ENCODE data around the gene MSI2.

The MSI2 gene

GRCh38 chr17:57343717-57344116 is 87.4 kb downstream of the MSI2 start:
- peak; percentile 25 for DNase-seq (ENCODE audit: low spot score)

GRCh38 chr17:57344261-57344660 is 87.9 kb downstream of the MSI2 start:
- no peak for DNase-seq (ENCODE audit: low spot score)

- no peak for DNase-seq (ENCODE audit: low spot score)
Observed at GRCh38 chr17:57349541-57350247, 93.4 kb downstream of the MSI2 start.

- no peak for DNase-seq (ENCODE audit: low spot score)
Observed at GRCh38 chr17:57350266-57350665, 93.9 kb downstream of the MSI2 start.

GRCh38 chr17:57352665-57353175 is 96.4 kb downstream of the MSI2 start:
- peak; percentile 12 for DNase-seq (ENCODE audit: low spot score)

- no peak for DNase-seq (ENCODE audit: low spot score)
Observed at GRCh38 chr17:57354673-57355072, 98.3 kb downstream of the MSI2 start.

- DNase-seq (ENCODE audit: low spot score), result no peak
Observed at GRCh38 chr17:57355090-57355859, 99.0 kb downstream of the MSI2 start.

GRCh38 chr17:57356153-57356718 is 99.9 kb downstream of the MSI2 start:
- no peak for DNase-seq (ENCODE audit: low spot score)

- peak; percentile 31 for DNase-seq (ENCODE audit: low spot score)
Observed at GRCh38 chr17:57356719-57357391, 100.5 kb downstream of the MSI2 start.

GRCh38 chr17:57357392-57357784 is 101.1 kb downstream of the MSI2 start:
- peak; percentile 96 for DNase-seq (ENCODE audit: low spot score)

GRCh38 chr17:57357830-57358430 is 101.6 kb downstream of the MSI2 start:
- peak; percentile 89 for DNase-seq (ENCODE audit: low spot score)

GRCh38 chr17:57360266-57360665 is 103.9 kb downstream of the MSI2 start:
- DNase-seq (ENCODE audit: low spot score), result no peak

- no peak for DNase-seq (ENCODE audit: low spot score)
Observed at GRCh38 chr17:57362797-57363556, 106.7 kb downstream of the MSI2 start.

- DNase-seq (ENCODE audit: low spot score), result no peak
Observed at GRCh38 chr17:57363580-57363979, 107.3 kb downstream of the MSI2 start.

- DNase-seq (ENCODE audit: low spot score), result no peak
Observed at GRCh38 chr17:57363998-57364643, 107.8 kb downstream of the MSI2 start.

- peak; percentile 62 for DNase-seq (ENCODE audit: low spot score)
Observed at GRCh38 chr17:57365420-57365819, 109.1 kb downstream of the MSI2 start.

- DNase-seq (ENCODE audit: low spot score), result peak; percentile 33
Observed at GRCh38 chr17:57366177-57366557, 109.8 kb downstream of the MSI2 start.

- DNase-seq (ENCODE audit: low spot score), result peak; percentile 88
Observed at GRCh38 chr17:57366558-57367351, 110.4 kb downstream of the MSI2 start.

- DNase-seq (ENCODE audit: low spot score), result peak; percentile 57
Observed at GRCh38 chr17:57368637-57369336, 112.5 kb downstream of the MSI2 start.
